Measurements from ENCODE around the gene FRAT1.

Gene FRAT1

DNA sequence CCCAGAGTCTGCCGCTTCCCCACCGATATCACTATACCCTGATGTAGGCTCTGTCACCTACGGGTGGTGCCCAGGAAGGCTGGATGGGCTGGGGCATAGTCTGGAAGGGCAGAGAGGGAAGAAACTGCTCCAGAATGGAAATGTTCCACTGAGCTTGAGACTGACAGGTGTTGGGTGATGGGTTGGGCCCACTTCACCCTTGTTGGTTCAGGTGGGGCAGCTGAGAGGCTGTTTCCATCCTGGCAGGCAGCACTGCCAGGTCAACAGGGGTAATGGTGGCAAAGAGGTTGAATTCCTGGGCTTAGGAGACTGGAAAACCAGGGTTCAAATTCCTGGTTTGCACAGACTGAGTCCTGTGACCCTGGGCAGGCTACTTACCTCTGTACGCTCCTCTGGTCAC, 44.0 kb downstream of the FRAT1 start:
- no peak overlapping the region for H3K4me3 ChIP-seq (ENCODE audit: low read depth, low read length)

DNA sequence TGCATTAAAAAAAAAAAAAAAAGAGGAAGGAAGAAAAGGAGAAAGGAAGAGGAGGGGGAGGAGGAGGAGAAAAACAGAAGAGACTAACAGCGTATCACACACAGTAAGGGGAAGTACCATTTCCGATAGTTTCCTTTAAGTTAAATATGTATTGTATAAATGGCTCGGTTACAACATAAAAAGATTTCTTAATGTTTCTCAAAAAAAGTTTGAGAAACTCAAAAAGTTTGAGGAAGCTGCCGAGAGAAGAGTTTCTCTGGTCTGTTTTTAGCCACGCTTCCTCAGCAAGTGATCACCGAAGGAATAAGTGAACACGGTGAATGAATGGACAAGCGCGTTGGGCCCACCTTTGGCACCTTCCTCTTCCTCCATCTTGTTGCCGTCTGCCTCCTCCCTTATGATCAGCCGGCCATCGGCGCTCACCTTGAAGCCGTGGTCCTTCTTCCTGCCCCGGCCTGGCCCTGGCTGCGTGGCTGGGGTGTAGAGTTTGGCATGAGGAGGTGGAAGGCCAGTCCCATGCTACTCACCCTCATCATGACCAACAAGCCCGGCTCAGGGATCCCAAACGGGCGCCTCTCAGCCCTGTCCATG, 46.8 kb downstream of the FRAT1 start:
- no peak overlapping the region for H3K4me3 ChIP-seq (ENCODE audit: low read depth, low read length)

DNA sequence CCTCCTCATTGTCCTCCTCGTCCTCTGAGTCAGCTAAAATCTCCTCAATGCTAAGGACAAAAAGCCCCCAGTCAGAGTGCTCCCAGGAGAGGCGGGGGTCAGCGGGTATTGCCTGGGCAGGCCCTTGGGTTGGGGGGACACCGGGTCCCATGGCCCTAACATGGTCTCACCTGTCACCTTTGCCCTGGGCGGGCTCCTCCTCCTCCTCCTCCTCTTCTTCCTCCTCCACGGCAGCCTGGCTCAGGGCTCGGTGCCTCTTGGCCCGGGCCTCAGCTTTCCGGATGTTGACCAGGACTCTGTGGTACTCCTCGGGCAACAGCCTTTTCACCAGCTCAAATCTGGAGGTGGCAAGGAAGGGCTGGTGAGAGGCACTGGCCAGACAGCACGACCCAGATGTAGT, 47.5 kb downstream of the FRAT1 start:
- H3K4me3 ChIP-seq (ENCODE audit: low read depth, low read length) = no peak overlapping the region

DNA sequence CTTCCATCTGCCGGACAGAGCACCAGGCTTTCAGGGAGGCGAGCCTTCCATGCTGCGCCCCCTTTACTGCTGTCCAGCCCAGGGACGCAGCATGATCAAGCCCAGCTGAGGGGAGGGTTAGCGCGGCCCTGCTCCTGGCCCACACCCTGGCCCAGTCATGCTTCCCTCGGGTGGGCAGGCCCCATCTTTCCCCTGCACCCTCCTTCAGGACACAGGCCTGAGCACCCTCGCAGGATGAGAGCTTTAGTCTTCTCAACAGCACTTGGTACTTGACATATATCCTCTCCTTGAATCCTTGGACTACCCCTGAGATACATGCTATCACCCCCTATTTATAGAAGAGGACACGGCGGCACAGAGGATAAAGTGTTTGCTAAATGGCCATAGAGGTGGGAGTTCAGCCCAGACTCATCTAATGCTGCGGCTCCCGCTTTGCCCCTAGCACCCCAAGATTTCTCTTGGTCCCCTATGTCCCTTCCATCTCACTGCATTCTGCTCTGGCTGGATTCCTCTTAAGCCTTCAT, 48.1 kb downstream of the FRAT1 start:
- H3K4me3 ChIP-seq (ENCODE audit: low read depth, low read length) = no peak overlapping the region
